Transverse colon (tissue), 4 donors: ENCODE data around the gene ALPP.

ENCODE experiments used
- EP300 ChIP-seq: sonication (generic); formaldehyde crosslinking; IDR thresholded peaks from one replicate; pipeline ENCODE4 v1.6.1; 2017; ENCODE audit warnings: antibody characterized with exemption, low read depth
- POLR2AphosphoS5 ChIP-seq, 3 donors: sonication (generic); formaldehyde crosslinking; IDR thresholded peaks; one replicate each; pipeline ENCODE4 v1.6.1; 2016; ENCODE audit warnings: antibody characterized with exemption in 3 of 3
- TF ChIP-seq, protein P1 (sequence below), 5 experiments: fragments of 200-600 bp in 3 of 5; fragments of 450-650 bp in 2 of 5; sonication (generic) in 3 of 5; IDR thresholded peaks; 1 replicate in 2 of 5; 2 replicates in 3 of 5; pipeline ENCODE4 v1.5.1; 2016 to 2017; ENCODE audit warnings: antibody characterized with exemption in 5 of 5, inconsistent platforms in 3 of 5, mild to moderate bottlenecking in 2 of 5, moderate library complexity in 1 of 5

DNA sequence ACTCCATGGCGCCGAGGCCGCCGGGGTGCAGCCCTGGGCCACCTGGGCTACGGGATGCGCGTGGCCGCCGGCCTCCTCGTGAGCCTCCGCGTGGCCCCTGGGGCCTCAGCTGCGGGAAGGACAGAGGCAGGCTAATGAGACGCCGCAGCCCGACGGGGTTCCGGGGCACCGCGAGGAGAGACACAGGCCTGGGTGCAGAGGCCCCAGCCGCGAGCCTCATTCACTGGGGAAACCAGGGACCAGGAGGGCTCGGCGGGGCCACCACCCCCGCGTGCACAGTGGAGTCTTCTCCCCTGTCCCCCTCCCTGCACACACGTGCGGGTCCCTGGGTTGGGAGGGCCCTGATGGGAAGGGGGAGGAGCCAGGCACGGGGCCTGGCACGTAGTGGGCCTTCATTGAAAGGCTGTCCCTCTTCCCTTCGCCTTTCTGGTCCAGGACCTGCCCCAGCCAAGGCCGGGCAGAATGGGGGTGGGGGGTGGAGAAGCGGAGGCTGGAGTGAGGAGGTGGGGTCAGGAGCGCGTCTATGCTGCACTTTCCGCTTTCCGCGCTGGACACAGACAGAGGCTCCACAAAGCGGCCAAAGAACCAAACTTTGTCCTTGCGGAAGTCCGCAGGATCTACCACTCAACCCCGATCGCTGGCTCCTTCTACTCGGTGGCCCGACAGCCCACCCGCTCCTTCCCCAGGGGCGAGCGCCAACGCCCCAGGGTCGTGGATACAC is 9.1 kb downstream of the ALPP start:
- TF ChIP-seq, protein P1, sequence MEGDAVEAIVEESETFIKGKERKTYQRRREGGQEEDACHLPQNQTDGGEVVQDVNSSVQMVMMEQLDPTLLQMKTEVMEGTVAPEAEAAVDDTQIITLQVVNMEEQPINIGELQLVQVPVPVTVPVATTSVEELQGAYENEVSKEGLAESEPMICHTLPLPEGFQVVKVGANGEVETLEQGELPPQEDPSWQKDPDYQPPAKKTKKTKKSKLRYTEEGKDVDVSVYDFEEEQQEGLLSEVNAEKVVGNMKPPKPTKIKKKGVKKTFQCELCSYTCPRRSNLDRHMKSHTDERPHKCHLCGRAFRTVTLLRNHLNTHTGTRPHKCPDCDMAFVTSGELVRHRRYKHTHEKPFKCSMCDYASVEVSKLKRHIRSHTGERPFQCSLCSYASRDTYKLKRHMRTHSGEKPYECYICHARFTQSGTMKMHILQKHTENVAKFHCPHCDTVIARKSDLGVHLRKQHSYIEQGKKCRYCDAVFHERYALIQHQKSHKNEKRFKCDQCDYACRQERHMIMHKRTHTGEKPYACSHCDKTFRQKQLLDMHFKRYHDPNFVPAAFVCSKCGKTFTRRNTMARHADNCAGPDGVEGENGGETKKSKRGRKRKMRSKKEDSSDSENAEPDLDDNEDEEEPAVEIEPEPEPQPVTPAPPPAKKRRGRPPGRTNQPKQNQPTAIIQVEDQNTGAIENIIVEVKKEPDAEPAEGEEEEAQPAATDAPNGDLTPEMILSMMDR (IDR thresholded peaks at IDR 0.05) = no peak
- TF ChIP-seq EP300 (no peak), POLR2AphosphoS5 (IDR thresholded peaks at IDR 0.05) (no peak)
